OCI-M2 (cell line): ENCODE data around the gene NOTCH2.
"Not testable (repeated sequence)": the region's sequence is repeated elsewhere in the genome, so short reads cannot be mapped to it uniquely, and the experiment has no call there.

Experiments
- DNase-seq: peaks from one replicate; lab custom pipeline; 2025; ENCODE audit not compliant: unreplicated experiment; lab: John Stamatoyannopoulos, UW

Gene NOTCH2

GRCh38 chr1:120069920-120070214 lies 405 bp upstream of the NOTCH2 start:
- not testable (repeated sequence) for DNase-seq

GRCh38 chr1:120068683-120069066 lies 787 bp downstream of the NOTCH2 start:
- not testable (repeated sequence) for DNase-seq

GRCh38 chr1:120048208-120048607 lies 21.3 kb downstream of the NOTCH2 start:
- DNase-seq: not testable (repeated sequence)

GRCh38 chr1:120041771-120042170 lies 27.7 kb downstream of the NOTCH2 start:
- DNase-seq: not testable (repeated sequence)

GRCh38 chr1:120032253-120032652 lies 37.2 kb downstream of the NOTCH2 start:
- not testable (repeated sequence) for DNase-seq

- DNase-seq: not testable (repeated sequence)
Measured at GRCh38 chr1:120023791-120024190, 45.7 kb downstream of the NOTCH2 start.

GRCh38 chr1:120014978-120015377 lies 54.5 kb downstream of the NOTCH2 start:
- DNase-seq: not testable (repeated sequence)

GRCh38 chr1:120008320-120008719 lies 61.1 kb downstream of the NOTCH2 start:
- not testable (repeated sequence) for DNase-seq

- not testable (repeated sequence) for DNase-seq
Measured at GRCh38 chr1:120007850-120008249, 61.6 kb downstream of the NOTCH2 start.

GRCh38 chr1:120001035-120001434 lies 68.4 kb downstream of the NOTCH2 start:
- DNase-seq: not testable (repeated sequence)

GRCh38 chr1:119996731-119997312 lies 72.6 kb downstream of the NOTCH2 start:
- not testable (repeated sequence) for DNase-seq

GRCh38 chr1:119995975-119996374 lies 73.5 kb downstream of the NOTCH2 start:
- not testable (repeated sequence) for DNase-seq

GRCh38 chr1:119988306-119989062 lies 81.0 kb downstream of the NOTCH2 start:
- DNase-seq: no peak

- DNase-seq: no peak
Measured at GRCh38 chr1:119987686-119988085, 81.8 kb downstream of the NOTCH2 start.

- DNase-seq: no peak
Measured at GRCh38 chr1:119987112-119987511, 82.3 kb downstream of the NOTCH2 start.

GRCh38 chr1:119986007-119986497 lies 83.4 kb downstream of the NOTCH2 start:
- DNase-seq: no peak

GRCh38 chr1:119984771-119985170 lies 84.7 kb downstream of the NOTCH2 start:
- DNase-seq: no peak

- DNase-seq: no peak
Measured at GRCh38 chr1:119981986-119982815, 87.3 kb downstream of the NOTCH2 start.

- no peak for DNase-seq
Measured at GRCh38 chr1:119981496-119981895, 88.0 kb downstream of the NOTCH2 start.

- DNase-seq: no peak
Measured at GRCh38 chr1:119978018-119978505, 91.4 kb downstream of the NOTCH2 start.

GRCh38 chr1:119977113-119977736 lies 92.2 kb downstream of the NOTCH2 start:
- not testable (repeated sequence) for DNase-seq
